Stimulated activated effector memory CD8-positive, alpha-beta T cell treated with anti-CD3 and anti-CD28 coated beads, Interleukin-12 subunit alpha, Interleukin-12 subunit beta, amount 100 ng/mL, for 72 hours (primary cell): Measurements from ENCODE around the gene FBXL16.
"Not testable (repeated sequence)": the region's sequence is repeated elsewhere in the genome, so short reads cannot be mapped to it uniquely, and the experiment has no call there.

Experiments used
- ATAC-seq: fragments of 150-1000 bp; cut with Tn5 transposase; 2 replicates; pipeline ENCODE4 v1.10.0; 2021
- DNase-seq, 2 donors: peaks; one replicate each; pipeline ENCODE4 v3.0.0; 2021 to 2022; ENCODE audit warnings: low spot score in 2 of 2
- H3K27ac Mint-ChIP-seq: one replicate; pipeline ENCODE4 v1.8.0; 2022; ENCODE audit warnings: mild to moderate bottlenecking, mixed read lengths
- H3K36me3 Mint-ChIP-seq: one replicate; pipeline ENCODE4 v1.8.0; 2022; ENCODE audit warnings: mild to moderate bottlenecking, mixed read lengths
- H3K4me1 Mint-ChIP-seq: one replicate; pipeline ENCODE4 v1.8.0; 2022; ENCODE audit warnings: mixed read lengths
- H3K4me3 Mint-ChIP-seq: one replicate; pipeline ENCODE4 v1.8.0; 2022; ENCODE audit warnings: mild to moderate bottlenecking, mixed read lengths
- H3K9me3 Mint-ChIP-seq: one replicate; pipeline ENCODE4 v1.8.0; 2022; ENCODE audit warnings: mixed read lengths

Gene FBXL16

GRCh38 chr16:719815-720446 lies 14.3 kb upstream of the FBXL16 start:
- H3K27ac Mint-ChIP-seq = peak overlapping the region; percentile 40
- no peak for DNase-seq

GRCh38 chr16:718922-719321 lies 13.3 kb upstream of the FBXL16 start:
- ATAC-seq (no peak), DNase-seq (no peak)
- H3K36me3 Mint-ChIP-seq = peaks cover 15% of the 10 kb centered on the region
- peaks cover 27% of the 10 kb centered on the region for H3K4me1 Mint-ChIP-seq
- peak overlapping the region; percentile 80 for H3K4me3 Mint-ChIP-seq
- no peaks in the 10 kb centered on the region for H3K9me3 Mint-ChIP-seq
- peak overlapping the region; percentile 40 for H3K27ac Mint-ChIP-seq

More at GRCh38 chr16:719815-720446, 14.3 kb upstream of the FBXL16 start:
- peak overlapping the region; percentile 80 for H3K4me3 Mint-ChIP-seq
- peaks cover 28% of the 10 kb centered on the region for H3K4me1 Mint-ChIP-seq
- ATAC-seq = no peak
- H3K36me3 Mint-ChIP-seq = peaks cover 15% of the 10 kb centered on the region
- H3K9me3 Mint-ChIP-seq = no peaks in the 10 kb centered on the region

- H3K27ac Mint-ChIP-seq = no peak overlapping the region
- H3K4me3 Mint-ChIP-seq = no peak overlapping the region
- DNase-seq (no peak), ATAC-seq (no peak)
- peaks cover 27% of the 10 kb centered on the region for H3K4me1 Mint-ChIP-seq
- peaks cover 15% of the 10 kb centered on the region for H3K36me3 Mint-ChIP-seq
- no peaks in the 10 kb centered on the region for H3K9me3 Mint-ChIP-seq
These were observed 12.8 kb upstream of the FBXL16 start for GRCh38 chr16:718389-718788.

GRCh38 chr16:717450-718245 lies 12.0 kb upstream of the FBXL16 start:
- no peak overlapping the region for H3K27ac Mint-ChIP-seq
- no peak overlapping the region for H3K4me3 Mint-ChIP-seq
- ATAC-seq (no peak), DNase-seq (no peak)
- peaks cover 30% of the 10 kb centered on the region for H3K4me1 Mint-ChIP-seq
- H3K36me3 Mint-ChIP-seq = peaks cover 15% of the 10 kb centered on the region
- no peaks in the 10 kb centered on the region for H3K9me3 Mint-ChIP-seq

GRCh38 chr16:716768-717325 lies 11.2 kb upstream of the FBXL16 start:
- DNase-seq (no peak), ATAC-seq (no peak)
- Mint-ChIP-seq H3K27ac (no peak overlapping the region), H3K4me3 (peak overlapping the region; percentile 61), H3K4me1 (peaks cover 29% of the 10 kb centered on the region), H3K9me3 (no peaks in the 10 kb centered on the region), H3K36me3 (peaks cover 15% of the 10 kb centered on the region)

GRCh38 chr16:716200-716568 lies 10.6 kb upstream of the FBXL16 start:
- H3K36me3 Mint-ChIP-seq = peaks cover 15% of the 10 kb centered on the region
- no peaks in the 10 kb centered on the region for H3K9me3 Mint-ChIP-seq
- H3K4me1 Mint-ChIP-seq = peaks cover 27% of the 10 kb centered on the region
- ATAC-seq (no peak), DNase-seq (no peak)
- H3K4me3 Mint-ChIP-seq = peak overlapping the region; percentile 61
- H3K27ac Mint-ChIP-seq = no peak overlapping the region

- H3K9me3 Mint-ChIP-seq = no peaks in the 10 kb centered on the region
- peak overlapping the region; percentile 61 for H3K4me3 Mint-ChIP-seq
- ATAC-seq (peak; percentile 24), DNase-seq (peak in 1 of 2 donors; percentile 79)
- no peak overlapping the region for H3K27ac Mint-ChIP-seq
- H3K36me3 Mint-ChIP-seq = peaks cover 15% of the 10 kb centered on the region
- H3K4me1 Mint-ChIP-seq = peaks cover 27% of the 10 kb centered on the region
These were observed 10.0 kb upstream of the FBXL16 start for GRCh38 chr16:715477-716199.

- H3K27ac Mint-ChIP-seq = no peak within 1 kb of the TSS
- peak within 1 kb of the TSS; percentile 61 for H3K4me3 Mint-ChIP-seq
- no peaks in the 10 kb centered on the region for H3K9me3 Mint-ChIP-seq
- peaks cover 20% of the 10 kb centered on the region for H3K4me1 Mint-ChIP-seq
- ATAC-seq (peak; percentile 86), DNase-seq (peak; percentile 90 to 94)
- peaks cover 7% of the 10 kb centered on the region for H3K36me3 Mint-ChIP-seq
These were observed 9.2 kb upstream of the FBXL16 start, which contains the start of gene METRN for GRCh38 chr16:714558-715476. METRN (plus strand) TSS chr16:715118; CDS start chr16:715290, 172 bp downstream.

GRCh38 chr16:714079-714478 lies 8.5 kb upstream of the FBXL16 start:
- Mint-ChIP-seq H3K27ac (no peak overlapping the region), H3K36me3 (peaks cover 5% of the 10 kb centered on the region), H3K4me3 (peak overlapping the region; percentile 22), H3K4me1 (peaks cover 13% of the 10 kb centered on the region), H3K9me3 (no peaks in the 10 kb centered on the region)
- ATAC-seq = no peak
- no peak for DNase-seq

- peaks cover 11% of the 10 kb centered on the region for H3K4me1 Mint-ChIP-seq
- ATAC-seq, H3K9me3 Mint-ChIP-seq, H3K27ac Mint-ChIP-seq, H3K36me3 Mint-ChIP-seq, H3K4me3 Mint-ChIP-seq: not testable (repeated sequence)
- peak; percentile 43 to 79 for DNase-seq
These were observed 7.2 kb upstream of the FBXL16 start for GRCh38 chr16:712740-713250.

- Mint-ChIP-seq H3K9me3 (no peaks in the 10 kb centered on the region), H3K27ac (no peak overlapping the region), H3K4me3 (no peak overlapping the region), H3K4me1 (peaks cover 11% of the 10 kb centered on the region), H3K36me3 (peaks cover 4% of the 10 kb centered on the region)
- ATAC-seq = peak; percentile 70
- DNase-seq = peak; percentile 89 to 91
These were observed 6.1 kb upstream of the FBXL16 start for GRCh38 chr16:711548-712320.

- ATAC-seq (no peak), DNase-seq (no peak)
- Mint-ChIP-seq H3K27ac (no peak overlapping the region), H3K4me1 (peaks cover 6% of the 10 kb centered on the region), H3K36me3 (no peaks in the 10 kb centered on the region), H3K9me3 (no peaks in the 10 kb centered on the region), H3K4me3 (no peak overlapping the region)
These were observed 5.5 kb upstream of the FBXL16 start for GRCh38 chr16:711084-711483.

- Mint-ChIP-seq H3K4me1 (peaks cover 5% of the 10 kb centered on the region), H3K9me3 (no peaks in the 10 kb centered on the region), H3K4me3 (no peak overlapping the region), H3K36me3 (no peaks in the 10 kb centered on the region), H3K27ac (no peak overlapping the region)
- no peak for DNase-seq
- no peak for ATAC-seq
These were observed 5.0 kb upstream of the FBXL16 start for GRCh38 chr16:710500-711075.
